Loucy (cell line): ENCODE data around the gene NLGN4X.

Experiments used
- CTCF ChIP-seq: fragments of 200-600 bp; sonication (generic); conservative IDR thresholded peaks from 2 replicates; pipeline ENCODE4 v1.5.1; 2014; ENCODE audit warnings: mild to moderate bottlenecking, antibody characterized with exemption, low read length
- EZH2phosphoT487 ChIP-seq: fragments of 200-600 bp; IDR thresholded peaks from 2 replicates; pipeline ENCODE4 v1.6.1; 2018; ENCODE audit warnings: antibody characterized with exemption, mild to moderate bottlenecking, moderate library complexity, borderline replicate concordance

GRCh38 chrX:5842601-5843000 lies 386.1 kb downstream of the NLGN4X start:
- no peak for TF ChIP-seq CTCF
- TF ChIP-seq EZH2phosphoT487 = no peak
